Stimulated activated CD8-positive, alpha-beta memory T cell treated with anti-CD3 and anti-CD28 coated beads, Interleukin-7, amount 100 ng/mL, for 48 hours (primary cell): Measurements from ENCODE around the gene HIGD1C.
A peak's percentile ranks its signal among the peaks of the same experiment; 100 is the strongest.
"Not testable (repeated sequence)": the region's sequence is repeated elsewhere in the genome, so short reads cannot be mapped to it uniquely, and the experiment has no call there.

Experiments
- DNase-seq, 2 donors: peaks; one replicate each; pipeline ENCODE4 v3.0.0-alpha.2; 2020; ENCODE audit warnings: low read depth in 1 of 2; ENCODE audit errors: extremely low read depth in 1 of 2

HIGD1C gene

DNA sequence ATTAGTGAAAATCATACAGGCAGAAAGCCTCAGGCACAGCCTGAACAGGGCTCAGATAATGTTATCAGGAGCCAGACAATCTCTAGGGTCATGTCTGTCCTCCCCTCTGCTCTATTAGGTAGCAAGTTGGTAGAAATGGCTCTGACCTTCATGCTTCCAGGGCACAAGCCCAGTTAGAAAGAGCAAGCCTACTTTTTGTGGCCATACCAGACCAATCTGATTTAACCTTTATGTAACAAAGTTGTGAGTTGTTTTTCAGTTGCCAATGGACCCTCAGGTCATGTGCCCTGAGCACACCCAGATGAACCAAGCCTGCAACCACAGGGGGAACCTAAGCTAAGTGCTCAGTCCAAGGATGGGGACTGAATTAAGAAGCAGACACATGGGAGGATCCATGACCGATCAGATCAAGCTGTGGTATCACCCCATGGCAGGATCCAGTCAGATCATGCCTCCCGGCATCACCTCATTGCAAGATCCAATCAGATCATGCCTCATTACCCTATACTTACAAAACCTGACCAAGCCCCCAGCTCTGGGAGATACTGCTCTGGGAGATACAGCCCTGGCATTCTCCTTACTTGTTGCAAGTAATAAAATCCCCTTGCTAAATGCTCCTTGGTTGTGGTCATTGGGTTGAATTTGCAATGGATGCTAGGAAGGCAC is 18.8 kb upstream of the HIGD1C start:
- DNase-seq: no peak

DNA sequence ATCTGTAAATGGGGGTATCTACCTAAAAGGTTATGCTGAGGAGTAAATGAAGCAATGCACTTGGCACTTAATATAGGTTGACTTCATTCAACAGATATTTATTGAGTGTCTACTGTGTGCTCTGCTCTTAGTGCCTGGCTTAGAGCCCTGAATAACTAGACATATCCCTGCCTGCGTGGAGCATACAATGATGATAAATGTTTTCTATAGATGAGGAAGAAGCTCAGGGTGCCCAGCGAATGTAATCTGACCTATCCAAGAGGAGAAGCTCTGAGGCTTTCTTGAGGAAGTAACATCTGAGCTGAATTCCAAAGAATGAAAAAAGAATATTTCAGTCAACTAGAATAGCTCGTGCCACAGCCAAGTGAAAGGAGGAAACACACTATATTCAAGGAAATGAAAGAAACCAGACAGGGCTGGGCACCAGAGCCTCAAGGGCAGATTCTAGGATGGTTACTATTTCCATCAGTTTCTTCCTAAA is 17.9 kb upstream of the HIGD1C start:
- no peak for DNase-seq

DNA sequence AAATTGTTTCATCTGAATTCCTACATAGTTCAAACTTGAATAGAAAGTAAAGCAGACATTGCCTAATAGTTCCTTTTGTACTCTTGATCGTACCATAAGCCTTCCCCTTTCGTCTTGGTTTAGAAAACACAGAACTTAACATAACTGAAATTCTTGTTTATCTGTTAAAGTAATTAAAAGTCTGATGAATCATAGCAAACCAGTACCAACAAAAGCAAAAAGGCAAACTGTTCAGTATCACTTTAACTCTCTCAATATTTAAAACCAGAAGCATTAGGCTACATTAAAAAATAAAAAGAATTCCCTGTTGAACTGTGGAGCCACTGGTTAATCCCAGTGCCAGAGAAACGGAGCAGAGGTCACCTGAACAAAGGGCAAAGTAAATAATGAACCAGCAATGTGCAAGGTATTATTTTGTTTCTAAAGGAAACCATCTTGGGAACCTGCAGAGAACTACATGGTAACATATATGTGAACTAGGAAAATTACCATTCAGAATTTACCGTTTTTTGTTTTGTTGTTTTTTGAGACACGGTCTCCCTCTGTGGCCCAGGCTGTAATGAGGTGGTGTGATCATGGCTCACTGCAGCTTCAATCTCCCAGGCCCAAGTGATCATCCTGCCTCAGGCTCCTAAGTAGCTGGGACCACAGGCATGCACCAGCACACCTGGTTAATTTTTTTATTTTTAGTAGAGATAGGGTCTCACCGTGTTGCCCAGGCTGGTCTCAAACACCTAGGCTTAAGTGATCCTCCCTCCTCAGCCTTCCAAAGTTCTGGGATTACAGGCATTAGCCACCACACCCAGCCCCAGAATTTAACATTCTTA is 17.1 kb upstream of the HIGD1C start:
- no peak for DNase-seq

DNA sequence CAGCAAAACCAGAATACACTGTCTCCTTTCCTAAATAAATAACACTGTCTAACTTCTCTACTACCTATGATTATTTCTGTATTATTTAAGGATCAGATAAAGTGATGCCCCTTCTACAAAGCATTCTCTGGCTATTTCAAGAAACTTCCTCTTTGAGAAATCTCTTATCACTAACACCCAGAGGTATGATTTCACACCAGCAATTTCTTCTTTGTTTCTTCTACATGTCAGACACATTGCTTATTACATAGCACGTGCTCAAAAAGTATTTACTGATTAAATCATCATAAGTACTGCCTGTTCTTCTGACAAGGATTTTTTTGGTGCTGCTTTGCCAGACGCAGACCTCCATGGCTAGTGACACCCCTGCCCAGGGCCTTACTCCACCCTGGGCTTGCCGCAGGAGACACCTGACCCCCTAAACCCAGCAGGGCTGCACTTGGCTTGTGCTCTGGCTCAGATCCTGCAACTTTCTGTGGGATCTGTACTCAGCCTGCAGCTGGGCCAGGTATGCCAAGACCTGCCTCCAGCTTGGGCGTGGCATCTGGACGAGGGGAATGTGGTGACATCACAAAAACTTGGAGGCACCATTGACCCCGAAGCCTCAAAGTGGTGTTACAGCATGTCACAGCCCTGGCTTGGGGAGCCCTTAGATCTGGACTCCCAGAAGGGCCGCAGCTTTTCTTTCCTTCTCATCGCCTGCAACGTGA is 15.4 kb upstream of the HIGD1C start:
- DNase-seq: no peak

- no peak for DNase-seq
Observed at GRCh38 chr12:50937653-50938052, 14.7 kb upstream of the HIGD1C start.

- DNase-seq: no peak
Observed at GRCh38 chr12:50947933-50948626, 4.3 kb upstream of the HIGD1C start.

- no peak for DNase-seq
Observed at GRCh38 chr12:50948798-50949197, 3.5 kb upstream of the HIGD1C start.

GRCh38 chr12:50949801-50950302 is 2.5 kb upstream of the HIGD1C start:
- DNase-seq: no peak

DNA sequence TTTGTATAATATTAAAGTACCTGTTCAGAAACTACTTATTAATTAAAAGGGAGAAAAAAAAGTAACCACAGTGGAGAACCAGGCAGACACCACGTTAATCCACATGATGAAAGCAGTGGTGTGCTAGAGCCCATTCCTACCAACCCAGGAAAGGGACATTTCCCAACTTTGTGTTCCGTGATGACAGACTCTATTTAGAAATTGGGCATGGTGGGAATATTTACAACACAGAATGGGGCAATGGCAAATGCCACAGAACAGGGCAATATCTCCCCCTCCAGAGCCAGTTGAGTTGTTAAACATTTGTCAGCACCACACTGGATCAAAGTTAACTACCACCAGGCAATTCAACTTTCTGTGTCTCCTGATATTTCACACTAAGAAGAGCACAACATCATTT is 1.2 kb upstream of the HIGD1C start:
- DNase-seq: no peak

DNA sequence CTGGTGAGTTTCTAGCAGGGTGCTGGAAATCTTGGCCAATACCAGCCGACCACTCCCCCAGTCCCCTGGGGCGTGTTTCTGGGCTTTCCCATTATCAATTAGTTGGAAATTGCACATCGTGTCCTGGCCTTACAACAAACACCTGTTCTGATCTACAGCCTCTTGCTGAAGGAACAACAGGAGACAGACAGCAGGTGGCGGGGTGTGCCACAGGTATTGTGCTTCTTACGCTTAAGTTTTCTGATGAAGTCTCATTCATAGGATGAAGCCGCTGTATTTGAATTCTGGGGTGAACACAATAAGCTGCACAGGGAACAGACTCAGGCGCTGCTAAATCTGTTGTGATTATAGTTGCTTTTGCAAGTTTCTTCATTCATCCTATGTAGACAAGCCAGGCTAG is 703 bp downstream of the HIGD1C start:
- no peak for DNase-seq

DNA sequence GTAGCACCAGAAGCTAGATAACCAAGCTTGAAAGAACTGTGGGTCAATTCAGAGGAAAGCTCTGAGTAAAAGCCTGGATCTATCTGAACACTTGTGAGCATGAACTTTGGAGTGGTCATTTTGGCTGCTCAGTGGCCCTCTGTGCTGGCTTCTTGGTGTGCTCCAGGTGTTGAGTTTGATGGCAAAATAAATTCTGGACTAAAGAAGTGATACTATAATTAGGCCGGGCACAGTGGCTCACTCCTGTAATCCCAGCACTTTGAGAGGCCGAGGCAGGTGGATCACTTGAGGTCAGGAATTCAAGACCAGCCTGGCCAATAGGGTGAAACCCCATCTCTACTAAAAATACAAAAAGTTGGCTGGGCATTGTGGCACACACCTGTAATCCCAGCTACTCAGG is 2.4 kb downstream of the HIGD1C start:
- DNase-seq: not testable (repeated sequence)

GRCh38 chr12:50955288-50955687 is 2.9 kb downstream of the HIGD1C start:
- DNase-seq: no peak

DNA sequence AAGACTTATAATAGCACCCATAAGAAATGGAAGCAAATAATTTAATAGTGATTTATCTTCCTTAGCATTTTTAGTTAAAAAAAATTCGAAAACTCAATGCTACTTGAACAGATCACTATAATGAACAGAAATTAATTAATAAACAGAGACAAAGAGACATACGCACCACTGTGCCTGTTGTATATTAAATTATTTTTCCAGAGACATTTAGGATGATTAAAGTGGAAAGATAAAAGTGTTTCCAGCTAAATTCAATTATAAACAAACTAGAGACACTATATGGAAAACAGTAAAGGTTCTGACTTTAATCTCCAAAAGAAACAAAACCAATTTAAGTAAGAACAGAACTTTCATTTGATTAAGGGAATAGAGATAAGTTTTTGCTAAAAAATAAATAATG is 3.4 kb downstream of the HIGD1C start:
- no peak for DNase-seq

DNA sequence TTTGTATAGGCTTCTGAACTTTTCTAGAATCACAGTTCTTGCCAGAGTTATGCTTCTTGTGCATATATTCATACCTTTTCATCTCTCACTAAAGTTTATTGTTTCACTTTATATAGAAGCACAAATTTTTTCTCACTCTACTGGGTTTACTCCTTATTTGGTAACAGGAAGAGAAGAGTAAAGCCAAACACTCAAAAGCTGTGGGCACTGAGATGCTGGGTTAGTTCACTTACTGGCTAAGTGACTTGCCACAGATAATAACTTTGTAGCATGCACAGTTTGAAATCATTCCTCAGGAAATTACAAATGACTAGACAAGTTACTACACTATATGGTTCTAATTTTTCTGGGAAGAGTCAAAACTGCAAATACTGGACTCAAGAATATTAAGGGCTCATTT is 7.8 kb downstream of the HIGD1C start:
- DNase-seq: no peak

GRCh38 chr12:50961708-50962107 is 9.4 kb downstream of the HIGD1C start:
- no peak for DNase-seq

- no peak for DNase-seq
Observed at GRCh38 chr12:50964432-50964831, 12.1 kb downstream of the HIGD1C start.

DNA sequence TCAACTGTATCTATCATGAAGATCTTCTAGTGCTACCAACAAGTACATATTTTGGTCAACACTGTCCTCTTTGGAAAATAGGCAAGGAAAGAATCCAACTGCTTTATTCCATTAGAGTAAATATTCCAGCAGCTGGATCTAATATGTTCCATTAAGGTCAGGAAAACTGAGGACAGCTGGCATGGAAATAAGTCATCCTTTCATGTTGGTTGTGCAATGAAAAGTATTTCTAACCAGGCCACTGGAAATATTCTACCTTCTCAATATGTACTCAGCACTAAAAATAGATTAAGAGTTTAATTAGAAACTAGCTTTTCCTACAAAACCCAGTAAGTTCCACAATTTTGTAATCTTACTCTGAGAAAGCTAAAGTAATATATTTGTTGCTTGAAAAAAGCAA is 19.6 kb downstream of the HIGD1C start:
- no peak for DNase-seq

DNA sequence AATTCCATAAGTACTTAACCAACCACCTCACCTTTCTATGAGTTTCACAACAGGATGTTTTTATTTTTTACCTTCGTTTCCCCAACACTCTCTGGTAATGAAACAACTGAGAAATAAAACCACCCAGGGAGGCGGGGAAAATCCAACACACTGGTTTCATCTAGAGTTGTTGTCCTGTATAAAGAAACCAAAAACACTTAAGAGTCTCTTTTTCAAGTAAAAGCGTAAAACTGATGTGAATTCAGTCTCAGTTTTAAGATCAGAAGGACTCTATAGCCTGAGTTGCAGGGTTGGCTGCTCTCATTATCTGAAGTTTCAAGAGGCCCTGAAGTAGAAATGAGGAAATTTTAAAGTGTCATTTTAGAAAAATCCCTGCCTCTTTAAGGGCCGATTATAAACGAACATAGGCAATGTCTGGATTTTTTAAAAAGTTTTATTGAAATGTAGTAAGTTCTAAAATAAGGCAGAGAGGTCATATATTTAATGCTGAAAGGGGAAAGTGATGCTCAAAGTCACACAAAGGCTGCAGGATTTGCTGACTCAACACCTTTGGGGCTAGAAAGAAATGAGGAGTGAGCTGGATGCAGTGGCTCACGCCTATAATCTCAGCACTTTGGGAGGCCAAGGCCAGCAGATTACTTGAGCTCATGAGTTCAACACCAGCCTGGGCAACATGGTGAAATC is 27.2 kb downstream of the HIGD1C start:
- peak in 1 of 2 donors; percentile 16 for DNase-seq

GRCh38 chr12:50980545-50980944 is 28.2 kb downstream of the HIGD1C start:
- DNase-seq: no peak
